ENCODE results near the gene CCDC184.
"Not testable (repeated sequence)": the region's sequence is repeated elsewhere in the genome, so short reads cannot be mapped to it uniquely, and the experiment has no call there.

CCDC184 gene

DNA sequence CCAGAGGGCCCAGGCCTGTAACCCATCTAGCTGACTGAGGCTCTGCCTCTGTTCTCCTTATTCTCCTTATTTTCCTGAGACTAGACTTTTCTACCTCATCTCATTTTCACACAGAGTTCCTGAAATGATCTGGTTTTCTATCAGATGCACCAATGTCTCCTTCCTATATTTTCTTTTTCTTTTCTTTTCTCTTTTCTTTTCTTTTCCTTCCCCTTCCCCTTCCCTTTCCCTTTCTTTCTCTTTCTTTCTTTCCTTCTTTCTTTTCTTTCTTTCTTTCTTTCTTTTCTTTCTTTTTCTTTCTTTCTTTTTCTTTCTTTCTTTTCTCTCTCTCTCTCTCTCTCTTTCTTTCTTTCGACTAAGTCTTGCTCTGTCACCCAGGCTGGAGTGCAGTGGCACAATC lies 3.0 kb upstream of the CCDC184 start:
- DNase-seq: no peak

DNA sequence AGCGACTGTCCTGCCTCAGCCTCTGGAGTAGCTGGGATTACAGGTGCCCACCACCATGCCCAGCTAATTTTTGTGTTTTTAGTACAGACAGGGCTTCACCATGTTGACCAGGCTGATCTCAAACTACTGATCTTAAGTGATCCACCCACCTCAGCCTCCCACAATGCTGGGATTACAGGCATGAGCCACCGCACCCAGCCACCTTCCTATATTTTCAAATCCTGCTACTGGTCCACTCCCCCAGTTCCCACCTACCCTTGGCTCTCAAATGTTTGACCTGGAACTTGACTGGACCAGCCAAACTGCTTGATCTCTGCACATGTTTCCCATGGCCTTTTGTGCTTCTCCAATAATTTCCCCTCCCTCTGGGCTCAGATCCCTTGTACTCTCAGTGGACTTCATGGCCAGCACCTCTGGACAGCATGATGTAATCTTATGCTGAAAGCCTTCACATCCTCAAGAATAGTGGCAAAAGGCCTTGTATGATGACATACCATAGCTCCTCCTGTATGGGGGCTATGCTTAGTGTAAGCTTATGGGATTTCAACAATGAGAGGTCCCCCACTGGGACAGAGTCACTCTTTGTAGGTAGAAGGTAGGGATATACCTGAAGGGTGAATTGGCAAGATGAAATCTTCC lies 2.5 kb upstream of the CCDC184 start:
- no peak for DNase-seq

DNA sequence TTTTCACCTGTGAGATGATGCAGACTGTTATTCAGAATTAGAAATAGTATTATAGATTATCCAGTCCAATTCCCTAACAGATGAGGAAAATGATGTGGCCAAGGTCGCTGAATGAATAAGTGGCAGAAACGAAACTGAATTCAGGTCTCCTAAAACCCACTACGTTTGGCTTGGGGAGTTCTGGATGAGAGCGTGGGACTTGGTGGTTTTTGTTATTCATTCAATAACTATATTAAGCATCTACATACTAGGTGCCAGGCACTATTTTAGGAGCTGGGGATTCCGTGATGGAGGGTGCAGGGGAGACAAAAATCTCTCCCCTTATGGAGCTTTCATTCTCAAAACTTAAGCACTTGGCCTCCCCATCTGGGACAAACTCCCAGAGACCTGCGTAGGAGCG lies 813 bp upstream of the CCDC184 start:
- no peak for DNase-seq

GRCh38 chr12:48183876-48184548 lies 568 bp downstream of the CCDC184 start:
- no peak for DNase-seq

DNA sequence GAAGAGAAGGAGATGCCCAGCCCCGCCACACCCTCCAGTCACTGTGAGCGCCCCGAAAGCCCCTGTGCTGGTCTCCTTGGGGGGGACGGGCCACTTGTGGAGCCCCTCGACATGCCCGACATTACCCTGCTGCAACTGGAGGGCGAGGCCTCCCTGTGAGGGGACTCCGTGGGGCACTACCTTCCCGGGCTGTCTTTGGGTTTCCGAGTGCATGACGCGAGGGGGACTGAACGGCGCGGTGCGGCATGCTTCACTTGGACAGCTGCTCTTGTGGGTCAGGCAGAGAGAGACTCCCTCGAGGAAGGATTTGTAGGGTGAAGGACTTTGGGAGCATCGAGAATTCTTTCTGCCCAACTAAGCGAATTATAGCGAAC lies 1.1 kb downstream of the CCDC184 start:
- DNase-seq: no peak

DNA sequence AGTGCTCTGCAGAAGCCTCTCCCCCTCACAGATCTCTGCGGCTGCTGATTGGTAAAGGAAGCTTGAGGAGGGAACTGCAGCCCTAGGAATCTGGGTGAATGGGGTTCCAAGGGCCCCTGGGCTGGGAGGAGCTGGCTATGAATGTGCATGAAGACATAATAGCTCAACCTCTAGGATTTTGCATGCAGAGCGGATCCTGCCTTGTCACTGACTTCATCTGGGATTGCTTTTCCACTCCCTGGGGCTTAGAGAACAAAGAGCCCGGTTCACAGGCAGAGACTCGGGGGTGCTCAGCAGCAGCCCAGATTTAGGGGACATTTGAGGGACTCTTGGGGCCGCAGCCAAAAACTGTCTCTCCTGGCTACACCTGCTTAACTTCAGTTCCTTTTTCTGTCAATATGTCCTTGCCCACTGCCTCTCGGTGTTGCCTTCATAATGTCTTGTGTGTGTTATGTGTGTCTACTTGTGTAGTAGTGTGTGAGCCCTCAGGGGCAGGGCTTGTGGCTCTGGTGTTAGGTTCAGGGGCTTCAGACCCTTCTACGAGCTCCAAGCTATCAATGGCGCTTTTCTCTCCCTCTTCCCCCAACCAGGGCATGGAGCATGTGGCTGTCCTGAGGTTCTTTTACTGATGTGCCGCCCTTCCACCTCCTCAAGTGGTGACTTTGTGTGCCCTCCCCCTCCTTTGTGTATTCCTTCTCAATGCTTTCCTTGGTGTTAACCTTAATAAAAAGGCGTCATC lies 1.9 kb downstream of the CCDC184 start:
- DNase-seq: no peak

DNA sequence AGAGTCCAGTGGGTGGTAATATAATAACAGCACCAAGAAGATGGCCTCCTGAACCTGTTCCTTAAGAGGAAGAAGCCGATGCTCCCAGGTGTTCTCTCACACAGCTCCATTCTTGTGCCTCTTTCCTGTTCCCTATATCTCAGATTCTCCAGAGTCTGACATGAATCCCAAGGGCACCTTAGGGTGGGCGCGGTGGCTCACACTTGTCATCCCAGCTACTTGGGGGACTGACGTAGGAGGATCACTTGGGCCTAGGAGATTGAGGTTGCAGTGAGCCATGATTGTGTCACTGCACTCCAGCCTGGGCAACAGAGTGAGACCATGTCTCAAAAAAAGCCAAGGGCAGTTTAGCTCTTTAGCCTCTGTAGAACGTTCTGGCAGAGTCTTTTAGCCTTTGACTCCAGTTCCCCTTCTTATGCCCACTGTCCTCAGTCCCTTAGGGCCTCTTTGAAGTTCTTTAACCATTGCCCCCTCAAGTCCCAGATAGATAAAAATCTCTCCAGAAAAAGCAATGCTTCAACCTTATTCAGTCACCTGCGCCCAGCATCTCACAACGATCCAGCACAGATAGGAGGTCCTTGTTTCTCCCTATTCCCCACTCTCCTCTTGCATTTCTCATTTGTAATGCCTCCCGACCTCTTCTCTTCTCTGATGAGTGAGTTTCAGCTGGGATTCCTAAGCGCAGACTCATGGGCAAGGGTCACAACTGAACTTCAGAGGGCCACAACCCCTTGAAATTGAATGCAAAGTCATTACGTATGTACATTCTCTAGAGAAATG lies 4.7 kb downstream of the CCDC184 start:
- DNase-seq: no peak

GRCh38 chr12:48189331-48190125 lies 6.1 kb downstream of the CCDC184 start:
- peak; percentile 56 for DNase-seq

GRCh38 chr12:48191096-48191495 lies 7.7 kb downstream of the CCDC184 start:
- no peak for DNase-seq

DNA sequence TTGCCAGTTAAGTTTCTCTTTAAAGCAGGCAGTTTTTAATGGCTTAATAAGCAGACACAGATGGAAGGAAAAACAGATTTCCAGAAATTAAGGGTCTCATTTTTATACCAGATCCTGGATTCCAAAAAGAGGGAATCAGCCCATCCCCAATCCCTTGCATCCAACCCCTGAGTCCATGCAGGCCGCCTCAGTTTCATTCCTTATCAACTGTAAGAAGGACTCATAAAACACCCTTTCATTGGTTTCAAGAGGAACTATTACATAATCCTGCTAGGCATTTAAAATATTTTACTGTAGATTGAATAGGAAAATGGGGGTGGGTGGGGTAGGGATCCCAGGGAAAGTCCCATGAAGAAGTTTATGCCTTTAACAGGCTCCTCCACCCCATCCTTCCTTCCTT lies 9.4 kb downstream of the CCDC184 start:
- no peak for DNase-seq

DNA sequence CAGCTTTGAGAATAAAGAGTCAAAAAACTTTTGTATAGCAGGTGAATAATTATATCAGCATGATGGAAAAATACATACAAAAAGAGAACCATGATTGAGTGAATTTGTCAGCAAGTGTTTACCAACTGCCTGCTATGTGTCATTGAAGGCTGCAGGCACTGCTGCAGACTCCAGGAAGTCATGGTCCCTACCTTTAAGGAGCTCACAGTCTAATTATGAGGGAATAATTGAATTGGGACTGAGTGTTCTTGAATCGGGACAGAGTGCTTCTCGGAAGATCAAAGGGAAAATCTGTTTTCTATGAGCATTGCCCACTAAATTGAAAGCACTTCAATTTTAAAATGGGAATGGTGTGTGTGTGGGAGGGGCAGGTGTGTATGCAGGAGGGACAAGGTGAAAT lies 10.2 kb downstream of the CCDC184 start:
- DNase-seq: no peak

DNA sequence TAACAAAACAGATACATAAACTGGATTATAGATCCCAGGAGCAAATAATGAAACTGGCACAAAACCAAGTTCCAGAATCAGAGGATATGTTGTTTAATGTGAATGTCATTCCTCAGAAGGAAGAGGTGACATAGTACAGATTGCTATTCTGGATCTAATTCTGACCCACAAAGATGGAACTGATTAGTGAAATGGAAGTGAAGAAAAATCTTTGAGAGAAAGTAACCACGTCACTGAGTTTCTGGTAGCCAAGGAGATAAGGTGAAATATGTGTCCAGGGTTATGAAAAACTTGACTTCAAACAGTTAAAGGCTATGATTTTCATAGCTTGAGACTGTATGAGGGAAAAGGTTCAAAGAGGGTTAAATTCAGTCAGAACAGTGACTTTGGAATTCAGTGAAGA lies 11.4 kb downstream of the CCDC184 start:
- no peak for DNase-seq

- no peak for DNase-seq
These were observed 14.1 kb downstream of the CCDC184 start for GRCh38 chr12:48197549-48197970.

DNA sequence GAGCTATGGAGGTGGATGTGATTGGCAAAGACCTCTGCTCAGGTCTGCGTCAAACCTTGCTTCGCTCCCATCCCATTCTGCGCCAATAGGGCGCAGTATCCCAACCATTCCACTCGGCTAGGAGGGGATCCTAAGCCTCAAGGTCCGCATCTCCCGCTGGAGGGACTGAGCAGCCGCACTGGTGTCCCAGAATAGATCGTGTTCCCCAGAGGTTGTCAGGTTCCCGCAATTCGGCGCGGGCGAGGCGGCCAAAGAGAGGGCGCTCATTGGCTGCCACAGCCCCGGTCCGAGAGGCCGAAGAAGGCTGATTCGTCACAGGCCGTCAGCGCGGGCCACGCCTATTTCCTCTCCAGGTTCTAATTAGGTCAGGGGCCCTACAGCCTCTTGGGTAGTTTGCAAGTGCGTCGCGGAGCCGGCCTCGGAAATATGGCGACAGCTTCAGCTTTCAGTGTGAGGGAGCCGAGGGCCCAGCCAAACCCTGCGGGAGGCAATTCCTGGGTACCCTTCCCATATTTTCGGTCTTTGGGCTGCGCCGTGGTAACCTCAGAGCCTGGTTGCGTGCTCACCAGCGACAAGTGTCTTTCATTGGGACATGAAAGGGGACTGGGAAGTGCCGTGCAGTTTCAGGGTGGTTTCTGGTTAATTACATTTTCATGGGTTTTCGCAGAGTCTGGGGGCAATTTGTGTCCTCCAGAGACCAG lies 14.7 kb downstream of the CCDC184 start:
- DNase-seq: peak; percentile 72

DNA sequence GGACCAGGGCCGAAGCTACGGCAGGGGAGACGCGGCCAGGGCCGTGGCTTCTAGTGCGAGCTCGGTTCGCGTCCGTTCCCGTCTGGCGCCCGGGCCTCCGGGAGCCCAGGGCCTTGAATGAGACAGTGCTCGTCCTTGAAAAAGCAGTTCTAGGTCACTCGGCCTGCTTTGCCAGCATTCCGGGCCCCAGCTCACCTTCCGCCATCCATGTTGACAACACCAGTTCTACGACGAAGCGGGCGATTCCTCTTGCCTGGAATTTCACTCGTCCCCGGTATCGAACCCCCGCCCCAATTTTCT lies 15.2 kb downstream of the CCDC184 start:
- no peak for DNase-seq

- DNase-seq: no peak
These were observed 15.5 kb downstream of the CCDC184 start for GRCh38 chr12:48198985-48199384.

GRCh38 chr12:48199774-48200221 lies 16.4 kb downstream of the CCDC184 start:
- no peak for DNase-seq

DNA sequence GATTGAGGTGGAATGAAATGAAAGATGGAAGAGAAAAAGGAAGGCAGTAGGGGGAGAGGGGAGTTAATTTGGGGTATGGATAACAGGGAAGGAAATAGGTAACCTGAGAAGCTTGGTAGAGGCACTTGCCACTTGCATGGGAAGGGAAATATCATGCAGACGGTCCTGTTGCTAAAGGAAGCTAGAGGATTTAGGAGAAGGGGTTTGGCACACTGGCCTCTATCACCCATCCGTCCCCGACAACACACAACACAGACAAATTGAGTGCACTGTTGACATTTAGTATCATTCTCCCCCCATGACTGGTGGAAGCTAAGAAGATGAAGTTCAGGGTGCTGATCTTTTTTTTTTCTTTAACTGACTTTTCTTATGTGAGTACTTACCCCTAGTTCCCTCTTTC lies 17.6 kb downstream of the CCDC184 start:
- DNase-seq: no peak

GRCh38 chr12:48201516-48201915 lies 18.1 kb downstream of the CCDC184 start:
- DNase-seq: no peak

DNA sequence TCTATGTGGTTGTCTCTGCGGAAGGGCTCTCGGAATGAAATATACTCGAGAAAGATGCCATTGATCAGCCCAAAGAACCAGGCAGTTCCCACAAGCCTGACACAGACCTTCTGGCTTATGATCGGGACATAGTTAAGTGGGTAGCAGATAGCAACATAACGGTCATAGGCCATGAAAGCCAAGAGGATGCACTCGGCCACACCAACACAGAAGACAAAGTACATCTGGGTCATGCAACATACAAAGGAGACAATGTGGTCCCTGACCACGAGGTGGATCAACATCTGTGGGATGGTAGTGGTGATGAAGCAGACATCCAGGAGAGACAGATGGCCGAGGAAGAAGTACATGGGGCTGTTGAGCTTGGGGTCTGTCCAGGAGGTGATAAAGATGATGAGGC lies 19.3 kb downstream of the CCDC184 start:
- no peak for DNase-seq

- no peak for DNase-seq
These were observed 19.7 kb downstream of the CCDC184 start, which contains the start of gene OR10AD1 for GRCh38 chr12:48203192-48203591. TSS of gene OR10AD1 (minus strand) at chr12:48203292. CDS start at chr12:48203292, 0 bp downstream.

GRCh38 chr12:48209495-48209894 lies 26.1 kb downstream of the CCDC184 start:
- DNase-seq: not testable (repeated sequence)
